Iris pigment epithelial cell (primary cell): ENCODE results near the gene DAB1.
"Not testable (repeated sequence)": the region's sequence is repeated elsewhere in the genome, so short reads cannot be mapped to it uniquely, and the experiment has no call there.

Experiments
- DNase-seq: peaks from one replicate; pipeline ENCODE4 v3.0.0-alpha.2; 2011; ENCODE audit warnings: low read depth

DAB1 gene

DNA sequence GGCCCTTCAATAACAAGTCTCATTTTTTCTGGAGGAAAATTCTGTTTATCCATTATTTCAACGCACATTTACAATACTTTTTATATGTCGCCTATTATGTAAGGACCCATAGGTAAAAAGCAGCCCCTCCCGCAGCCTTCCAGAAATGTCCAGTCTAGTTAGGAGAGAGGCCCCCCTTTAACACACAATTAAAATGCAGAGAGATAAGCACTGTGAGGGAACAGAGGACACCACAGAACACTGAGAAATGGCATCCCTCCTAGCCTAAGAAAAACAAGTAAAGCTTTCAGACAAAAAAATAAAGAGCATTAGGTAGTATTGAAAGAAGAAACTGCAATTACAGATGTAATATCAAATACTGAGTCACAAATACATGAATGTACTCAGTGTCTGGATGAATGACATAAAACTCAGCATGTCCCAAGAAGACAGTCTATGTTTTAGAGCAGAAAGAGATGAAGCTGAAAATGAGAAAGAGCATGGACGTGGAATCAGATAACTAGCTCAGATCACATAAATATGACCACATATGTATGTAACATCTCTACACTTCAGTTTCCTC lies 62.9 kb downstream of the DAB1 start:
- DNase-seq: no peak

DNA sequence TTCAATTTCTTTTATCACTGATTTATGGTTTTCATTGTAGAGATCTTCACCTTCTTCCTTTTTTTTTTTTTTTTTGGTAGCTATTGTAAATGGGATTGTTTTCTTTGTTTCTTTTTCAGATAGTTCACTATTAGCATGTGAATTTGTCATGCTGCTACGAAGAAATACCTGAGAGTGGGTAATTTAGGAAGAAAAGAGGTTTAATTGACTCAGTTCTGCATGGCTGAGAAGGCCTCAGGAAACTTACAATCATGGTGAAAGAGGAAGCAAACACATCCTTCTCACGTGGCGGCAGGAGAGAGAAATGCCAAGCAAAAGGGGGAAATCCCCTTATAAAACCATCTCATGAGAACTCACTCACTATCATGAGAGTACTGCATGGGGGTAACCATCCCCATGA lies 66.4 kb downstream of the DAB1 start:
- DNase-seq: no peak

DNA sequence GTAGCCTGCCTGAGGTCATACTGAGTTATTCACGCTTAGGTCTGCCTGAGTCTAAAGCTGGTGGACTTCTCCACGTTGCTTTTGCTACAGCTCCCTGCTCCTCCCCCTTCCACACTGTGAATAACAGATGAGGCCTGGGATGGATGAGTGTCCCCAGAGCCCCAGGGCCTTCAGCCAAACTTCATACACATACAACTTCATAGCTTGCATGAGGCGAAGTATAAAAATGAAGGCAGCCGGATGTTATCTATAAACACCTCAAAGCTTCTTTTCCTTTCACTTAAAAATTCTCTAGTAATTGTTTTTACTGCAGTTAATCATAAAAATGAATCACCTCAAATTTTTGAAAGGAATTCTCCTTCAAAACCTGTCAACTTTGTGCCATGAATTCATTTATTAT lies 70.2 kb downstream of the DAB1 start:
- DNase-seq: no peak

DNA sequence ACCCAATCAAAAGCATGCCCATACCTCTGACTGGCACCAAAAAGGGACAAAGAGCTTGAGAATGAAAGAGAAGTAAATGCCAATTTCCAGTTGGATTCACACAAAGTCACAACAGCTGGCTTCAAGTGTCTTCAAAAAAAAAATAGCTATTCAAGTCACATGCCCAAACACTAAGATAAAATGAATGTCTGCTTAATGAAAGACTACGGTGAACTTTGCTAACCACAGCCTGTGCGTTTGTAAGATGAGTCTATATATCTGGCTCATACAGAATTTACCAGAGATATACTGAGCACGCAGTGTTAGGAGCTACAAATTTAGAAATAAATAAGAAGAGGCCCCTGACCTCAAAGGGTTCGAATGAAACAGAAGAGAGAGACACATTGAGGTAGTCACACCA lies 73.2 kb downstream of the DAB1 start:
- no peak for DNase-seq

DNA sequence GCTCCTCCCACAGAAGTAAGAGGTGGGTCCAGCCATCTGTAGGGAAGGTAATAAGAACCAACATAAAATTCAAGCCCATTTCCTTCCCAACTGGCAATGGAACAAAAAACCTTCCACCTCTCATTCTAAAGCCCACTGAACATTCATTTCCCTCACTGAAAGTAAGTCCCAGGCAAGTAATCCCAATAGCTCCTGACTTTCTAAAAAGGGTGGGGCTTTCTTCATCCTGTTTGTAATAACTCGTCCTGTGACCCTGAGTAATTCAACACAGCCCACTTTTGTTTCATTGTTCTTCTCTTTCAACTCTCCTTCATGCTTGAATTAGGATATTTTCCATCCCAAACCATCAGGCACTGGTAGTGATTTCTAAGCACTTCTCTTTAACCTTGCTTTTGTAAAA lies 74.9 kb downstream of the DAB1 start:
- no peak for DNase-seq

DNA sequence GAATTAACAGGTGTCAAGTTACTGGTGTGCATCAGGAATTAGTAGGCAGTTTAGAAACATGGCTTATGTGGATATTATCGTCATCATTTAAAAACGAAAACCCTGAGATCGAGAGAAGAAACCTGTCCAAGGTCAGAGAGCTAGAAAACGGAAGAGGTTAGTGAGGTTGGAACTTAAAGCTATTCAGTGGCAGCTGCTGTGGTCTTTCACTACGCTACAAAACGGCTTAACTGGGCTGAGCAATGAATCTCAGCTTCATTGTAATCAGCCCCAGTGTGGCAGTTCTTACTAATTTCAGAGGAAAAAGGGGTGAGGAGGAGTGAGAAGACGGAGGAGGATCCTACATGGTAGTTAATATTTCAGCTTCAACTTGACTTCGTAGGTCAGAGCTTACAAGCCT lies 77.9 kb downstream of the DAB1 start:
- DNase-seq: no peak

DNA sequence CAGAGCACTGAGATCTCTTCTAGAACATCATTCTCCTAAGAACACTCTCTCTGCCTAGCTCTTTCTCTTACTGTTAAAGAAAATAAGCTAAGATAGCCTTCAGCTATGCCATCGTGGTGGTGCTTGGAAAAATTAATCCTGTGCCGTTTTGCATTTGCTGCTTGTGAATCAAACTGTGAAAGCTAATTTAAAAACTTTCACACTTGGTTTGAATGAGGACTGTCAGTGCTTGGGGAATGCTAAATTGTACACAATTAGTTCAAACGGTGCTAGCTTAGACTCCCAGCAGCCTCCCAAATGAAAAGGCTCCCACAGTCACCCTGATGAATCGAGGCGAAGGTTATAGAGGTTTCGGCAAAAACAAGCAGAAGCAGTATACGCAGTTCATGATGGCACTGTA lies 79.6 kb downstream of the DAB1 start:
- no peak for DNase-seq

DNA sequence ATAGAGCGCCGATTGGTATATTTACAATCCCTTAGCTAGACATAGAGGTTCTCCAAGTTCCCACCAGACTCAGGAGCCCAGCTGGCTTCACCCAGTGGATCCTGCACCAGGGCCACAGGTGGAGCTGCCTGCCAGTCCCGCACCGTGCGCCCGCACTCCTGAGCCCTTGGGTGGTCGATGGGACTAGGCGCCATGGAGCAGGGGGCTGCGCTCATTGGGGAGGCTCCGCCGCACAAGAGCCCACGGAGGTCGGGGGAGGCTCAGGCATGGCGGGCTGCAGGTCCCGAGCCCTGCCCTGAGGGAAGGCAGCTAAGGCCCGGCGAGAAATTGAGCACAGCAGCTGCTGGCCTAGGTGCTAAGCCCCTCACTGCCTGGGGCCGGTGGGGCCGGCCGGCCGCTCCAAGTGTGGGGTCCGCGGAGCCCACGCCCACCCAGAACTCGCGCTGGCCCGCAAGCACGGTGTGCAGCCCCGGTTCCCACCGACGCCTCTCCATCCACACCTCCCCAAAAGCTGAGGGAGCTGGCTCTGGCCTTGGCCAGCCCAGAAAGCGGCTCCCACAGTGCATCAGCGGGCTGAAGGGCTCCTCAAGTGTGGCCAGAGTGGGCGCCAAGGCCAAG lies 80.5 kb downstream of the DAB1 start:
- not testable (repeated sequence) for DNase-seq

DNA sequence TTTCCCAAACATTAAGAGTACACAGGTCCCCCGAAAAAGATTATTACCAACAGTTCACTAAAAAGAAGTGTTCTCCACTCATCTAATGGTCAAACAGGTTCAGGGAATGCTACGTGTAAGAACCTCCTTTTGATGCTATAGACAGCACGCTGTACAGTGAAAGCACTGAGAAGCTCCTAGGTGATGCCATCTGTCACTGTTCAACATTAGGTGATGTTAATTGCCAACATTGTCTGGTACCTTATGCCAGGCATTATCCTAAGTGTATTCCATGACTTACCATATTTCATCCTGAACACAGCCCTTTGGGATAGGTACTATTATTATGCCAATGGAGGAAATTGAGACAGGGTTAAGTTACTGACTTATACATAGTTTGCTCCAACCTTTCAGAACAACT lies 82.1 kb downstream of the DAB1 start:
- DNase-seq: no peak

DNA sequence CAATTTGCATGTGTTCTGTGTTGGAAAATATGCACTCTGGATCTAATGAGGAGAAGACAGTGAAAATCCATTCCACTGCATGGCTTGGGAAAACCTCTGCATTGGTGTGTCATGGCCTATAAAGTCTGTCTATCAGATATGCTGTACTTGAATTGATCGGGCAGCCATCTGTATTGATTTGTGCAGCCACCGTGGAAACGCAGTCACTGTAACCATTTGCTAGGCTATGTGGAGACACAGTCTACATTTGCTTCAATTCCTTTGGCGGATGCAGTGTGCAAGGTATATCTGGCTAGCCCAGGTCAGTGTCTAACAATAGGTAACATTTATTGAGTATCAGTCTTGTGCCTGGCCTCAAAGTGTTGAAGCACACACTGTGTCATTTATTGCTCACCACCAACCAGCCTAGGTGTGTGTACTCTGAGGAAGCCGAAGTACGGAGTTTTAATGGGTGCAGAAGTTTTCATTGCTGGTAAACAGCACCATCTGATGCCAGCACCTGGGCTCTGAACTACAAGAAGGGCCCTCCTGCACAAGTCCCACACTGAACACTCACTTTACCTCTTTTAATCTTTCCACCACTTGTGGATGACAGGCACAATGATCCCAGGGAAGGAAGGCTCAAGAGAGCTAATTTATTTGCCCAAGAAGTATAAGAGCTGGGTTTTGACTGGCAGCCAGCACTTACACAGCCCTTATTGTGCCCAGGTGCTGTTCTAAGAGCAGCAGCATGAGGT lies 83.4 kb downstream of the DAB1 start:
- no peak for DNase-seq

DNA sequence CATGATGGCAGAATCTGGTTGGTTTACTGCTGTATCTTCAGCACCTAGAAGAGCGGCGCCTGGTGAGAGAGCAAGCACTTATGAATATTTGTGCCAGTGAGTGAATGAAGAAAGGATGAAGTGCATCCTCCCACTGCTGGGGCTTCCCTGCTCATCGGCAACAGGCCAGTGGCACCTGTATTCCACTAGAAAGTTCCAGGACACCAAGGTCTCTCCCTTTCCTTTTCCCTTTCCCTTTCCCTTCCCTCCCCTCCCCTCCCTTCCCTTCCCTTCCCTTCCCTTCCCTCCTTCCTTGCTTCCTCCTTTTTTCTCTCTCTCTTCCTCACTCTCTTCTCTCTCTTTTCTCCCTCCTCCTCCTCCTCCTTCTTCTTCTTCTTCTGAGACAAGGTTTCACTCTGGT lies 86.2 kb downstream of the DAB1 start:
- no peak for DNase-seq

DNA sequence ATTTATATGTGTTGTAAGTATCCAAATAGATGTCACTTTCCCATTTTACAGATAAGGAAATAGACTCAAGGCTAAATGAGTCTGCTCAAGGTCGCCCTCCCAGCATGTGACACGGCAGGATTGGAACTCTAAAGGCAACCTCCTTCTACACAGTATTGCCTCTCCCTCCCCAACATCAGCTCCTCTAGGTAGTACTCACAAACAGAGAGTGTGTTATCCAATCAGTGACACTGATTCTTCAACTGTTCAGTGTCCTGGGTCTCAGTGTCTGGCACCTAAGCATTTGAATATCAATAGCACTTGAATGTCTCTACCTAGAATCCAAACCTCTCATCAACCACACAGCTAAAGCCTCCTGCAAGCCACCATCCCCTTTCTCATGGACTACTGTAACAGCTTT lies 87.1 kb downstream of the DAB1 start:
- DNase-seq: no peak

DNA sequence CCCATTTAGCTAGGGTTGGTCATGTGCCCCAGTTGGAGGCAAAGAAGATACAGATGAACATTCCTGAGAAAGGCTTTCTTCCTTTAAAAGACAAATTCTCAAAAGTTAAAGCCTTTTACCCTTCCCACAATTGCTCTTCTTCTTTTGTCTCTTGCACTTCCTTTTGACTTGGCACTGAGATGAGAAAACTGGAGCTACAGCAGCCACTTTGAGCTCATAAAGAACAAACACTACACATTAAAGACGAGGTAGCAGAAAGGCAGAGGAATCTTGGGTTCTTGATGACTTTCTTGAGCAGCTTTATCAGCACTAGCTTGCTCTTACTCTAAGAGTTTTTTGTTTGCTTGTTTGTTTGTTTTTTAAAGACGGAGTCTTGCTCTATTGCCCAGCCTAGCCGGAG lies 92.2 kb downstream of the DAB1 start:
- DNase-seq: no peak

DNA sequence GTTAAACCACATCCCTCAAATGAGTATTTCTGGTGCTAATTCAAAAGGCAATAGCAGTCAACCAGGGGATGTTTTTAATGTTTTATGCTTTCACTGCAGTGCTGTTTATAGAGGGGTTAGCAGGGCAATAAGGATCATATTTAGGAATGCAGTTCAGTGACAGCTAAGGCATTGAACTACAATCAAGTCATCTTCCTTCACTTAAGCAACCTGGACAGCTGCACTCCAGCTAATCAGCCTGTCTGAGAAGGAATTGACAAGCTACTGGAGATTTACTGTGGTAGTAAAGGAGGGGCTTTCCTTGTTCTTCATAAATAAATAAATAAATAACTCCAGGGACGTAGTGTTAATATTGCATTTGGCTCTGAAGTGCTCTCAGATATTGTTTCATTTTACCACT lies 93.9 kb downstream of the DAB1 start:
- DNase-seq: no peak

DNA sequence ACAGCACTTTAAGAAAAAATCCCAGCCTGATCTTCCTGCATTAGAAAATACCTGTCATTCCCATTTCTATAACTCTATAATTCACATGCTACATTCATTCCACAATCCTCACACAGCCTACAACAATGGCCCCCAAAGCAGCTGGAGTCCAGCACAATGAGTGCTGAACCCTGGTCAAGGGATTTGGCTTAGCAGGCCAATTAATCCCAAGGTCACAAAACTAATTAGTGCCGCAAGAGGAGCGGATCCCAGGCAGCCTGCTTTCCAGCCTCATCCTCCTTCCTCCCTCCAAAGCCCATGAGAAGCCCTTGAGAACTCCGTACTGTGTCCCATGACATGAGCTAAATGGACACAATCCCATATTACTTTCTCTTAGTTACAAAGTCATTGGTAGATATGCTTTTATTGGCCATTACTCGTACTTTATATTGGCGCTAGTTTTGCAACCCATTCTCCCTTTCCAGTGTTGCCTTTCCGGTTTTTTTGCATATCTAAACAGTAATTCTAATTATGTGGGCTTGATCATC lies 94.8 kb downstream of the DAB1 start:
- no peak for DNase-seq

DNA sequence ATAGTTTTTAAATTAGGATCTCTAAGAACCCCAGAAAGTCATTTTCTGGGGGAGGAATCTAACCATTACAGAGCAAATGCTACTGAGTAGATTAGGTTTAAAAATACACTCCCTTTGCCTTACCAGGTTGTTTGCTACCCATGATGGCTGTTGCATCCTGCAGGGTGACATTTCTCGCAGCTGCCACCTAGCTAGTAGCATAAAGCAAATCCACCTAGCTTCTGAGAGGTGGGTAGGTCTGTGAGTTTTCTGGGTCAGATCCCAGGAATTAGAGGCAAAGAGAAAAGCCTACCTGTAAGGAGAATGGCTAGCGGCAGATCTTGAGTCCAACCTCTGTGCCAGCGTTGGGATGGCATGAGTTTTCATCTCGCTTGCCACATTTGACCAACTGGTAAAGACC lies 95.9 kb downstream of the DAB1 start:
- DNase-seq: no peak

DNA sequence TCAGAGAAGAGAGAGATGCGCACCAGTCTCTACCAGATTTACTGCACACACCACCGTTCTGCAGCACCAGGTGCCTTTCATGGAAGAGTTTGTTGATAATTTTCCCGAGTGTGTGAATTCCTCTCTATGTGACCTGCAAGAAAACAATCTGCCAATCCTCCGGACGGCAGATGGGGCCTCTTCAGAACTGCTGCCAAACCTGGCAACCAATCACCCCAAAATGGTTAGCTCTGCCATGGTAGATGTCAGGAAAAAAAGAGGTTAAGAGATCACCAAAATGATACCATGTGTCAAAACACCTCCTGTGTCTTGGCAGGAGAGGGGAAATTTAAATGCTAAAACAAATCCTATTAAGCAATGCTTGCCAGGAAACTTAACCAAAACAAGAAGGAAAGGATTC lies 96.5 kb downstream of the DAB1 start:
- no peak for DNase-seq

DNA sequence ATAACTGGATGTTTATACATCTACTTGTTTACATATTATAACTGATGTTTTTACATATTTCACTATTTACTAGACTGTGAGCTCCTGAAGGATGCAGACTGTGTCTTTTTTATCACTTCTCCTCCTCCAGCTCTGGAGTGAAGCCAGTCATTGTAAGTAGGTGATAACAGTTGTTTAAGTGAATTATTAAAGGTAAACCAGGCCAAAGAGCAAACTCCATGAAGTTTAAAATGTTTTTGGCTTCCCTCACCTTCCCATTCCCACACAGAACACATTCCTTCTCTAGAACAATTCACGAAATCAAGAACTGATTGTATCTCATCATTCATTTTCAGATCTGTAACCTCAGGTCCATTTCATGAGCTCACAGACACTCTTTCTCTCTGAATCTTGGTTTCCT lies 98.3 kb downstream of the DAB1 start:
- DNase-seq: no peak

DNA sequence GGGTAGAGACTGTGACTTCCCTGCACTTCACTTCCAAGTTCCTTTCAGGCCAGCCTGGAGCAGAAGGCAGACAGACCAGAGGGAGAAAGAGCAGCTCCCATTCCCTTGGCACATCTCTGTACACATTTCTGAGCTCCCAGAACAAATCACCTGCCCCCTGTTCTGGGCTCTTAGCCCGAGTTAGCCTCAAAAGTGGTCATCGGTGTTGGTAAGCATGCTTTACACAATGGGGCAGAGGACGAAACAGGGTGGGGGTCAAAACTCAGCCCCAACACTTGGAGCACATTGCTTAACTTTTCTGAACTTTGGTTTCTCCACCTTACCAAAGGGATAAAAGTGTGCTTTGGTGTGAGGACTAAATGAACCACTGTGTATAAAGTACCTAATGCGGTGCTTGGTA lies 98.7 kb downstream of the DAB1 start:
- no peak for DNase-seq

DNA sequence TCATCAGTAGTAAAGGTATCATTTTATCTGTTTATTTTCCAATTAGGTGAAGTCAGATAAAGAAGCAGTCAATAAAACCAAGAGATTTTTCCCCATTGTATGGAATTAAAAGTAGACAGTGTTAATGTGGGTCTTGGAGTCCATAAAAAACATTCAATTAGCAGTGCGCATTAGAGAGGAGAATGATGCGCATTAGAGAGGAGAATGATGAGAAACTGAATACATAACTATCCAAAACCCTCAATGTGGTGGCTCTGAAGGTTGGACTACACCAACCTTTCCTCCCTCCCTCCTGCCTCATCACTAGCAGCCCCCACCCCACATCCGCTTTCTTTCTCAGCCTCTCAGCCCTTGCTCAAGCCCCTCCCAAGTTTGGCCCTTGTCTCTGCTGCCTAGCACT lies 99.5 kb downstream of the DAB1 start:
- no peak for DNase-seq

DNA sequence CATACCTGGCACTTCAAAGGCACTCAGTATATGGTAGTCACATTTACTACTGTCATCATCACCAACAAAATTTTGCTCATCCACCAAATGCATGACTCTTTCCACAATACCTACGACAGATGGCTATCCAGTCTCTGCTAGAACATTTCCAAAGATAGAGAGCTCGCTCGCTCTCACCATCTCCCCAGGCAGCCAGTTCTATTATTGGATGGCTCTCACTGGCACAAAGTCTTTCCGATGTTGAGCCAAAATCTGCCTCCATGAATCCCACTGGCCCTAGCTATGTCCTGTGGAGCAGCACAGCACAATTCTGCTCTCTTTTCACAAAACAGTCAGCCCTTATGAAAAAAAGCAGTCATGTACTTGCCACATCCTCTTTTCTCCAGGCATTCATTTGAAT lies 102.1 kb downstream of the DAB1 start:
- DNase-seq: no peak

DNA sequence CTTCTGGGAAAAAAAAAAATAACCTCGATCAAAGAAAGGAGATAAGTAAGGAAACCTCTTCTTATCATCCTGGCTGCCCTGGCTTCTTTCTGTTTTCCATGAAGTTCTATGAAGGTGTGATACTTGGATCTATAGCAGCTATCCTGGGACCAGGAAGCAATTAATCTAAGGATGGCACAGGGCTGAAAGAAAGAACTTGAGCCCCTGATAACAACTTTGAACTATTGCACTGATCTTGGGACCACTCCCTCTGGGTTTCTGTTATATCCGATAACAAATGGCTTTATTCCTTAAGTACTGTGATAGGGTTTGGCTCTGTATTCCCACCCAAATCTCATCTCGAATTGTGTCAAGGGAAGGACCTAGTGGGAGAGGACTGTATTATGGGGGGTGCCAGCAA lies 104.1 kb downstream of the DAB1 start:
- no peak for DNase-seq

DNA sequence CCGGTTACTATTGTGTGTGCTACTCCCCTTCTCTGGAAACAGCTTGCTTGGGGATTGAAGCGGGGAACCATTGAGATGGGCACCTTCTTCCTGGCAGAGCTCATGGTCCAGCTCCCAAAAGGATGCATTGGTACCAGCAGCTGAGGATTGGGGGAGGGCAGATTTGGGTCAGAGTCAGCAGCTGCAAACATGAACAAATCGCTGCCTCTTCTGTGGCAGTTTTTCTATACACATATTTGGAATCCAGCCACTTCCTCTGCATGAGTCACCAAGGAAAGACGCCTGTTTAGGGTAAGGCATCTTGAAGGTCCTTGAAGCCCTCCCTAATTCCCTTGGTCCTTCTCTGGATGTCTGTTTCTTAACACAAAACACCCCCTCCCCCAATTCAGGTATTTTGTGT lies 104.7 kb downstream of the DAB1 start:
- DNase-seq: peak; percentile 32

DNA sequence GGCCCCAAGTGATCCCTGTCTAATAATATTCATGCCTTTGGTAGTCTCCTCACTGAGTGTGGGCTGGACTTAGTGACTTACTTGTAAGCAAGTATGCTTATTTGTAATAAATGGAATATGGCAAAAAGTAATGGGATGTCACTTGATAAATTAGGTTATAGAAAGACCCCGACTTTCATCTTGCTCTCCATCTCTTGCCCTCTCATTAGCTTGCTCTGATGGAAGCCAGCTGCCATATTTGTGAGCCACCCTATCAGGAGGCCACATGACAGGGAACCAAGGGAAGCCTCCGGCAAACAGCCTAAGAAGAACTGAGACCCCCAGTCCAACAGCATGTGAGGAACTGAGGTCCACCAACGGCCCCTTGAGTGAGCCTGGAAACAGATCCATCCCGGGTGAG lies 107.0 kb downstream of the DAB1 start:
- DNase-seq: no peak
